Limb (tissue), 2 donors: ENCODE data around the gene CDKN3.
"Not testable (repeated sequence)": the region's sequence is repeated elsewhere in the genome, so short reads cannot be mapped to it uniquely, and the experiment has no call there.

ENCODE experiments used
- DNase-seq, 2 donors: peaks; one replicate each; pipeline ENCODE4 v3.0.0-alpha.2; 2016; ENCODE audit errors: extremely low spot score in 2 of 2

Gene CDKN3

GRCh38 chr14:54453990-54454389 lies 57.2 kb downstream of the CDKN3 start:
- DNase-seq = not testable (repeated sequence)

GRCh38 chr14:54455363-54455762 lies 58.6 kb downstream of the CDKN3 start:
- no peak for DNase-seq

GRCh38 chr14:54456820-54457608 lies 60.2 kb downstream of the CDKN3 start:
- DNase-seq = not testable (repeated sequence)

GRCh38 chr14:54457609-54457996 lies 60.8 kb downstream of the CDKN3 start:
- no peak for DNase-seq

- not testable (repeated sequence) for DNase-seq
Measured at GRCh38 chr14:54458536-54458935, 61.7 kb downstream of the CDKN3 start.

- no peak for DNase-seq
Measured at GRCh38 chr14:54459106-54459505, 62.3 kb downstream of the CDKN3 start.

GRCh38 chr14:54462048-54462447 lies 65.2 kb downstream of the CDKN3 start:
- DNase-seq = no peak

- no peak for DNase-seq
Measured at GRCh38 chr14:54465654-54466053, 68.8 kb downstream of the CDKN3 start.

GRCh38 chr14:54467280-54467679 lies 70.5 kb downstream of the CDKN3 start:
- DNase-seq = no peak
